Large intestine (tissue), 3 donors: ENCODE measurements around the gene SAMD4A. TPM values are rescaled to one million over a fixed set of nuclear protein-coding genes. Genes with fewer than 3 reads are reported as not detected.
"Not testable (repeated sequence)": the region's sequence is repeated elsewhere in the genome, so short reads cannot be mapped to it uniquely, and the experiment has no call there.

Experiments
- DNase-seq, 2 donors: peaks; one replicate each; pipeline versions ENCODE4 v3.0.0 to v3.0.0-alpha.2; 2013
- H3K27ac ChIP-seq: one replicate; pipeline ENCODE4 v1.5.1; 2013; ENCODE audit warnings: low read length
- H3K27me3 ChIP-seq: 2 replicates; pipeline ENCODE4 v1.6.1; 2013; ENCODE audit warnings: low read length; ENCODE audit not compliant: control insufficient read depth, insufficient read depth
- H3K36me3 ChIP-seq: 2 replicates; pipeline ENCODE4 v1.6.1; 2013; ENCODE audit warnings: low read length; ENCODE audit not compliant: control insufficient read depth, insufficient read depth
- H3K4me1 ChIP-seq: one replicate; pipeline ENCODE4 v1.6.1; 2013; ENCODE audit warnings: low read length; ENCODE audit not compliant: control insufficient read depth, insufficient read depth
- H3K4me3 ChIP-seq: one replicate; pipeline ENCODE4 v1.5.1; 2013; ENCODE audit warnings: low read length
- H3K9me3 ChIP-seq: one replicate; pipeline ENCODE4 v1.6.1; 2013; ENCODE audit warnings: mild to moderate bottlenecking, low read depth, low read length, moderate library complexity; ENCODE audit not compliant: control insufficient read depth
- WGBS: methylation state at CpG from one replicate; pipeline ENCODE4 v1.1.5; 2013; ENCODE audit warnings: low lambda C conversion rate; ENCODE audit not compliant: insufficient coverage; 5-methylcytosine and 5-hydroxymethylcytosine counted together
- polyA plus RNA-seq: library from polyadenylated mRNA; unstranded; fragments of 120-200 nt; gene quantifications from one replicate; pipeline ENCODE4 v1.2.1, GENCODE V29; 2013

SAMD4A gene
- polyA plus RNA-seq, 1 donor: 17.7 TPM

GRCh38 chr14:54797986-54798385, 231.1 kb downstream of the SAMD4A start:
- DNase-seq: no peak
- peaks cover 4% of the 10 kb centered on the region for H3K4me1 ChIP-seq
- no peak overlapping the region for H3K27ac ChIP-seq
- no CpG with 5 or more reads among the region's 4 CpGs for WGBS
- H3K4me3 ChIP-seq: no peak overlapping the region
- no peaks in the 10 kb centered on the region for H3K36me3 ChIP-seq
- H3K27me3 ChIP-seq: no peaks in the 10 kb centered on the region
- H3K9me3 ChIP-seq: peaks cover 2% of the 10 kb centered on the region

DNA sequence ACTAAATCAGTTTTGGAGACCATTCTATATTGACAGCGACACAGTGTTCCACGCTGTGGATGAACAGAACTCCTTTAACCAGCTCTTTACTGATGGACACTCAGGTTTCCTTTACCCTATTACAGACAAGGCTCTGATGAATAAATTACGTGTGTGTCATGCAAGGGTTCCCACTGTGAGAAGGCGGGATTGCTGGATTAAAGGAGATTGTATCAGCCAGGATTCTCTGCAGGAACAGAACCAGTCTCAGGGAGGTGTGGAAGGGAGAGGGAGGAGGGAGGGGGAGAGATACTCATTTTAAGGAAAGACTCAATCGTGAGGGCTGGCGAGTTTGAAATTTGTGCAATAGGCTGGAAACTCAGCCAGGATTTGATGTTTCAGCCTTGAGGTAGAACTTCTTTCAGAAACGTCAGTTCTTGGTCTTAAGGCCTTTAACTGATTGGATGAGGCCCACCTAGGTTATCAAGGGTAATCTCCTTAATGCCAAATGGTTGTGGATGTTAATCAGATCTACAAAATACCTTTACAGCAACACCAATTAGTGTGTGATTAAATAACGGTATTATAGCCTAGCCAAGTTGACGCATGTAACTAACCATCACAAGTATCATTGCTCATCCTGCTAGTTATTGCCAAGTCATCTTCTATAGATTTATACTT, 231.7 kb downstream of the SAMD4A start:
- H3K4me1 ChIP-seq: peaks cover 10% of the 10 kb centered on the region
- no peak overlapping the region for H3K4me3 ChIP-seq
- H3K27me3 ChIP-seq: no peaks in the 10 kb centered on the region
- DNase-seq: no peak
- WGBS: no CpG with 5 or more reads among the region's 9 CpGs
- H3K36me3 ChIP-seq: no peaks in the 10 kb centered on the region
- no peak overlapping the region for H3K27ac ChIP-seq
- H3K9me3 ChIP-seq: peaks cover 2% of the 10 kb centered on the region

- WGBS: 100% methylated on average over 1 of the region's 2 CpGs
- not testable (repeated sequence) for H3K9me3 ChIP-seq, H3K36me3 ChIP-seq, DNase-seq, H3K27me3 ChIP-seq, H3K27ac ChIP-seq, H3K4me3 ChIP-seq
- peaks cover 29% of the 10 kb centered on the region for H3K4me1 ChIP-seq
Observed at GRCh38 chr14:54801482-54801881, 234.6 kb downstream of the SAMD4A start.

- Histone ChIP-seq H3K36me3 (no peaks in the 10 kb centered on the region), H3K27ac (peak overlapping the region; percentile 53), H3K4me1 (peaks cover 29% of the 10 kb centered on the region), H3K9me3 (no peaks in the 10 kb centered on the region), H3K4me3 (no peak overlapping the region), H3K27me3 (no peaks in the 10 kb centered on the region)
- no CpG with 5 or more reads among the region's 7 CpGs for WGBS
- peak; percentile 46 to 83 for DNase-seq
Observed at GRCh38 chr14:54803396-54803795, 236.5 kb downstream of the SAMD4A start.

DNA sequence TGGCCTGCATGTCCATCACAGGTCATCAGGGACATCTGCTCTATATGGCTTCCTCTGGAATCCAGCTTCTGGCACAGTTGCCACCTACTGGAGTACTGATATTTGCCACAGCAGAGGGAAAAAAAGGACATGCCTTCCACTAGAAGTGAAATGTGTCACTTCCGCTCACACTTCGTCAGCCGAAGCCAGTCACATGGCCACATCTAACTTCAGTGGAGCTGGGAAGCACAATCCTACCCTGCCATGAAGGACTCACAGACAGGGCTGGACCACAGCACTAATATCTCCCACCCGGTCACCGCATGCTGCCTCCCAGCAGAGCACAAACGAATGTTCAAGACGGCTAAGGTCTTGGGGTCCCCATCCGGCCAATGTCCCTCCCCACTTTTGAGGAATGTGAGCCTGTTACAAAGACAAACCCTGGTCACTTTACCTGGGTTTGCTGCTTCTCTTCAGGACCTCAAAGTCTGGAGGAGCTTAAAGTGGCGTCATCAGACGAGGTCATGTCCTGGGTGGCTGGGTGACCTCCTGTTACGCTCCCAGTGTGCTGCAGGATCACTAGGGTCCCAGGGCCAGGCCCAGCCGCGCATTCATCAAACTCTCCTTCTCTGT, 237.1 kb downstream of the SAMD4A start:
- Histone ChIP-seq H3K4me3 (no peak overlapping the region), H3K9me3 (no peaks in the 10 kb centered on the region), H3K27me3 (no peaks in the 10 kb centered on the region), H3K4me1 (peaks cover 29% of the 10 kb centered on the region), H3K36me3 (no peaks in the 10 kb centered on the region), H3K27ac (peak overlapping the region; percentile 53)
- 80% methylated on average over 3 of the region's 13 CpGs for WGBS
- no peak for DNase-seq

- Histone ChIP-seq H3K9me3 (no peaks in the 10 kb centered on the region), H3K36me3 (no peaks in the 10 kb centered on the region), H3K27me3 (no peaks in the 10 kb centered on the region), H3K4me3 (no peak overlapping the region), H3K27ac (no peak overlapping the region), H3K4me1 (peaks cover 29% of the 10 kb centered on the region)
- no CpG with 5 or more reads among the region's 16 CpGs for WGBS
- no peak for DNase-seq
Observed at GRCh38 chr14:54804538-54805041, 237.7 kb downstream of the SAMD4A start.

- no peak for DNase-seq
- H3K27me3 ChIP-seq: no peaks in the 10 kb centered on the region
- H3K36me3 ChIP-seq: no peaks in the 10 kb centered on the region
- H3K9me3 ChIP-seq: no peaks in the 10 kb centered on the region
- no peak overlapping the region for H3K4me3 ChIP-seq
- H3K4me1 ChIP-seq: peaks cover 29% of the 10 kb centered on the region
- no peak overlapping the region for H3K27ac ChIP-seq
- WGBS: no CpG with 5 or more reads among the region's 6 CpGs
Observed at GRCh38 chr14:54805070-54805444, 238.1 kb downstream of the SAMD4A start.

DNA sequence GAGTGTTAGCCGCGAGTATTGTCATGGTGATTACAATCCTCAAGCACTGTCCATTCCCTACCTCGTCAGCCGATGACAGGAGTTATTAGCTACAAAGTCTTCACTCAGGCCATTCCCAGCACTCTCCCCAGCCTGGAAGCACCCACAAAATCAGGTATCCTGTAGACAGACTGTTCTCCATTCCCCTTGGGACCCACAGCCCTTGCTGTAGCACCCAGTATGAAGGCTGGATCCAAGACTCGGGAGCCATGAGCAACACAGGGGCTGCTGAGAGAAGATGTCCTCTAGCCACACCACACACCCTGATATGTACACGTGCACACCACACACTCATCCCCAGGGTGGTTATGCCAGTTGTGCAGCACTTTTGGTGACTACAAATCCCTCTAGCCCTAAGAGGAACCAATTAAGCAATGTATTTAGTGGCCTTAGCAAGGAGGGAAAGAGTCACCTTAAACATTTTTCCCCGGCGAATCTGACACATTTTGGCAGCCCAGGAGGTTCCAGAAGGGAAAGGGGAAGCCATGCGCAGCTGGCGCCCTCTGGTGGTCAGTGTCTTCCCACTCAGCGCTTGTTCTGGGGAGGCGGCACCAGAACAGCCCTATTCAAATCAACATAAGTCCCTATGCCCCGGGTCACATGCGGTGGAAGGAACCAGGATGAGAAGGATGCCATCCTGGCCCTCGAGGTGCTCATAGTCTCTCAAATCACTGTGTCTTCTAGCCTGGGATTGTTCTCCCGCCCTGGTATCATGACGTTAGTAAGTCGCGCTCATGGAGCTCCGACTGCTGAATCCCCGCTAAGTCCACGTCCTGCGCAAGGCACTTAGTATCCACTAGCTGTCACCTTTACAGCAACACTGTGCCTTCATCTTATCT, 238.8 kb downstream of the SAMD4A start:
- no CpG with 5 or more reads among the region's 23 CpGs for WGBS
- Histone ChIP-seq H3K36me3 (no peaks in the 10 kb centered on the region), H3K4me1 (peaks cover 29% of the 10 kb centered on the region), H3K9me3 (no peaks in the 10 kb centered on the region), H3K27me3 (no peaks in the 10 kb centered on the region), H3K27ac (no peak overlapping the region), H3K4me3 (no peak overlapping the region)
- DNase-seq: peak; percentile 77 to 78

DNA sequence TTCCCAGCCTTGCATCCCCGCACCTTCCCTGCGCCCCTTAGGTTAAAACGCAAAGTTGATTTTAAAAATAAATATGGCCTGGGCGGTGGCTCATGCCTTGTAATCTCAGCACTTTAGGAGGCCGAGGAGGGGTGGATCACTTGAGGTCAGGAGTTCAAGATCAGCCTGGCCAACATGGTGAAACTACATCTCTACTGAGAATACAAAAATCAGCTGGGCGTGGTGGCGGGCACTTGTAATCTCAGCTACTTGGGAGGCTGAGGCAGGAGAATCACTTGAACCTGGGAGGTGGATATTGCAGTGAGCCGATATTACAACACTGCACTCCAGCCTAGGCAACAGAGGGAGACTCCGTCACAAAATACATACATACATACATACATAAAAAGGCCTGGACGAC, 239.7 kb downstream of the SAMD4A start:
- no peak for DNase-seq
- Histone ChIP-seq H3K4me3 (no peak overlapping the region), H3K36me3 (no peaks in the 10 kb centered on the region), H3K9me3 (no peaks in the 10 kb centered on the region), H3K27me3 (no peaks in the 10 kb centered on the region), H3K27ac (no peak overlapping the region), H3K4me1 (peaks cover 29% of the 10 kb centered on the region)
- WGBS: no CpG with 5 or more reads among the region's 10 CpGs

- no peaks in the 10 kb centered on the region for H3K27me3 ChIP-seq
- no CpG with 5 or more reads among the region's 6 CpGs for WGBS
- H3K4me1 ChIP-seq: peaks cover 29% of the 10 kb centered on the region
- H3K36me3 ChIP-seq: no peaks in the 10 kb centered on the region
- H3K27ac ChIP-seq: no peak overlapping the region
- no peak overlapping the region for H3K4me3 ChIP-seq
- no peak for DNase-seq
- H3K9me3 ChIP-seq: no peaks in the 10 kb centered on the region
Observed at GRCh38 chr14:54807428-54807827, 240.5 kb downstream of the SAMD4A start.
